Endodermal cell (in vitro differentiated cells): Measurements from ENCODE around the gene PPARG. TPM values are rescaled to one million over a fixed set of nuclear protein-coding genes. Genes with fewer than 3 reads are reported as not detected.

Source experiments
- DNase-seq: peaks from one replicate; pipeline ENCODE4 v3.0.0-alpha.2; 2017
- H3K27ac ChIP-seq: 2 replicates; pipeline ENCODE4 v1.5.1; 2013; ENCODE audit warnings: mild to moderate bottlenecking, low read depth, low read length, moderate library complexity
- H3K27me3 ChIP-seq: 2 replicates; pipeline ENCODE4 v1.6.1; 2013; ENCODE audit warnings: mild to moderate bottlenecking, low read length, moderate library complexity; ENCODE audit not compliant: insufficient read depth, control insufficient read depth, poor library complexity, severe bottlenecking
- H3K36me3 ChIP-seq: 2 replicates; pipeline ENCODE4 v1.7.0; 2013; ENCODE audit warnings: mild to moderate bottlenecking, low read length, moderate library complexity; ENCODE audit not compliant: control insufficient read depth, insufficient read depth
- H3K4me1 ChIP-seq: one replicate; pipeline ENCODE4 v1.7.0; 2013; ENCODE audit warnings: low read length; ENCODE audit not compliant: control insufficient read depth, insufficient read depth
- H3K4me3 ChIP-seq: 2 replicates; pipeline ENCODE4 v1.5.1; 2013; ENCODE audit warnings: mild to moderate bottlenecking, low read length, moderate library complexity
- H3K9ac ChIP-seq: 2 replicates; pipeline ENCODE4 v1.6.1; 2013; ENCODE audit warnings: mild to moderate bottlenecking, low read length, moderate library complexity; ENCODE audit not compliant: poor library complexity, severe bottlenecking; ENCODE audit errors: extremely low read depth
- H3K9me3 ChIP-seq: 2 replicates; pipeline ENCODE4 v1.6.1; 2013; ENCODE audit warnings: mild to moderate bottlenecking, low read length, moderate library complexity; ENCODE audit not compliant: control insufficient read depth
- H3K27ac Mint-ChIP-seq: 2 replicates; pipeline ENCODE4 v1.8.0; 2020; ENCODE audit warnings: mixed read lengths
- H3K27me3 Mint-ChIP-seq: 2 replicates; pipeline ENCODE4 v1.8.0; 2021; ENCODE audit warnings: mild to moderate bottlenecking, mixed read lengths; ENCODE audit not compliant: insufficient read depth
- H3K36me3 Mint-ChIP-seq: 2 replicates; pipeline ENCODE4 v1.8.0; 2020; ENCODE audit warnings: low read depth, mixed read lengths
- H3K4me1 Mint-ChIP-seq: 2 replicates; pipeline ENCODE4 v1.8.0; 2020; ENCODE audit warnings: mixed read lengths
- H3K4me3 Mint-ChIP-seq: 2 replicates; pipeline ENCODE4 v1.8.0; 2020; ENCODE audit warnings: mild to moderate bottlenecking, moderate library complexity, mixed read lengths
- H3K9me3 Mint-ChIP-seq: 2 replicates; pipeline ENCODE4 v1.8.0; 2020; ENCODE audit warnings: mild to moderate bottlenecking, mixed read lengths
- WGBS, 2 experiments: methylation state at CpG; one replicate each; pipeline versions ENCODE4 v1.1.5 to v1.1.7; 2013; ENCODE audit warnings: missing lambda C conversion rate in 2 of 2, mixed read lengths in 1 of 2; ENCODE audit not compliant: insufficient coverage in 1 of 2, insufficient read length in 1 of 2; 5-methylcytosine and 5-hydroxymethylcytosine counted together
- total RNA-seq, 2 donors: library from RNA; stranded (reverse); fragmentation: NEBNext Ultra II Directional in 1 of 2; extraction: Animal tissue kit (Norgen Biotek cat#: 25700) in 1 of 2; gene quantifications; 2 replicates in 1 of 2; 3 replicates in 1 of 2; pipeline ENCODE4 v1.2.1, GENCODE V29; 2021
- TF ChIP-seq, protein P1 (sequence below): fragments of 200-600 bp; sonication (generic); conservative IDR thresholded peaks from 2 replicates; pipeline ENCODE4 v1.5.0; 2021; ENCODE audit warnings: antibody characterized with exemption, mild to moderate bottlenecking

PPARG gene
- total RNA-seq, 2 donors from 2014 or later, result 3.8 to 4.5 TPM

DNA sequence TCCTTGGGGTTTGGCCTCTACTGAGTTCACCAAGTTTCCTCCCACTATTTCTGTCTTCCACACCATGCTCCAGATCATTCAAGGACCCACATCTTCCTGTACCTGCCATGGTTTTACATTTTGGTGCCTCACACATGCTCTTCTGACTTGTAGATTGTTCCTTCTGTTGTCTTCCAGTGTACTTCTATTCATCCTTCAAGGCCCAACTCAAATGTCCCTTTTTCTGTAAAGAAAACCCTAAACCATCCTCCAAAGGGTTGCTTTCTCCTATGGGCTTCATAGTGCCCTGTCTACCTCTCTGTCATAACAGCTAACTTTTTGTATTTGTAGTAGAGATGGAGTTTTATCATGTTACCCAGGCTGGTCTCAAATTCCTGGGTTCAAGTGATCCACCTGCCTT lies 175.3 kb downstream of the PPARG start:
- H3K4me3 Mint-ChIP-seq, result no peak overlapping the region
- no peak for DNase-seq
- TF ChIP-seq, protein P1, sequence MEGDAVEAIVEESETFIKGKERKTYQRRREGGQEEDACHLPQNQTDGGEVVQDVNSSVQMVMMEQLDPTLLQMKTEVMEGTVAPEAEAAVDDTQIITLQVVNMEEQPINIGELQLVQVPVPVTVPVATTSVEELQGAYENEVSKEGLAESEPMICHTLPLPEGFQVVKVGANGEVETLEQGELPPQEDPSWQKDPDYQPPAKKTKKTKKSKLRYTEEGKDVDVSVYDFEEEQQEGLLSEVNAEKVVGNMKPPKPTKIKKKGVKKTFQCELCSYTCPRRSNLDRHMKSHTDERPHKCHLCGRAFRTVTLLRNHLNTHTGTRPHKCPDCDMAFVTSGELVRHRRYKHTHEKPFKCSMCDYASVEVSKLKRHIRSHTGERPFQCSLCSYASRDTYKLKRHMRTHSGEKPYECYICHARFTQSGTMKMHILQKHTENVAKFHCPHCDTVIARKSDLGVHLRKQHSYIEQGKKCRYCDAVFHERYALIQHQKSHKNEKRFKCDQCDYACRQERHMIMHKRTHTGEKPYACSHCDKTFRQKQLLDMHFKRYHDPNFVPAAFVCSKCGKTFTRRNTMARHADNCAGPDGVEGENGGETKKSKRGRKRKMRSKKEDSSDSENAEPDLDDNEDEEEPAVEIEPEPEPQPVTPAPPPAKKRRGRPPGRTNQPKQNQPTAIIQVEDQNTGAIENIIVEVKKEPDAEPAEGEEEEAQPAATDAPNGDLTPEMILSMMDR, result no peak
- H3K27ac Mint-ChIP-seq, result no peak overlapping the region
- H3K4me3 ChIP-seq, result no peak overlapping the region
- H3K27me3 ChIP-seq, result peaks cover 12% of the 10 kb centered on the region
- no peak overlapping the region for H3K9ac ChIP-seq
- no peak overlapping the region for H3K27ac ChIP-seq
- no peaks in the 10 kb centered on the region for H3K36me3 ChIP-seq
- H3K4me1 ChIP-seq, result no peaks in the 10 kb centered on the region
- peaks cover 10% of the 10 kb centered on the region for H3K4me1 Mint-ChIP-seq
- H3K36me3 Mint-ChIP-seq, result no peaks in the 10 kb centered on the region
- no peaks in the 10 kb centered on the region for H3K9me3 ChIP-seq
- H3K27me3 Mint-ChIP-seq, result peaks cover 8% of the 10 kb centered on the region
- no peaks in the 10 kb centered on the region for H3K9me3 Mint-ChIP-seq

DNA sequence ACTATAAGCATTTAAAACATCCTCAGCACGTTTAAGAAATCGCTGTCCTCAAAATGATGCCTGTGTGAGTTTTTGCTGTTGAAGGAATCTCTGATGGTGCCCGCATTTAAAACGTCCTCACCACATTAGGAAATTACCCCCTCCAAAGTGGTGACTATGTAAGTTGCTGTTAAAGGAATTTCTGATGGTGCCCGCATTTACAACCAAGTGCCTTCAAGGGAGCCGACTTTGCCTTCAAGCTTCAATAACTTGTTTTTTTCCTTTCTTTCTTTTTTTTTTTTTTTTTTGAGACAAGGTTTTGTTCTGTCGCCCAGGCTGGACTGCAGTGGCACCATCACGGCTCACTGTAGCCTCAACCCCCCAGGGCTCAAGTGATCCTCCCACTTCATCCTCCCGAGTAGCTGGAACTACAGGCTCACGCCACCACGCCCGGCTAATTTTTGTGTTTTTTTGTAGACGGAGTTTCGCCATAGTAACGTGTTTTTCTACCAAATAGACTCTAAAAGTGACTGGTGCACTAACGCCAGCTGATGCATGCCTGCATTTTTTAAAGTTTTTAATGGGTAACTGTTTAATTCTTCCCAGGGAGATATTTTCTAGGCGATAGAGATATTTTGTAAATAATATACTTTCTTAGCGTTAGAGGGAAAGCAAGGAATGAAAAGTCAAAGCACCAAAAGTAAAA lies 176.4 kb downstream of the PPARG start:
- H3K9me3 ChIP-seq, result no peaks in the 10 kb centered on the region
- H3K4me1 ChIP-seq, result no peaks in the 10 kb centered on the region
- H3K36me3 ChIP-seq, result no peaks in the 10 kb centered on the region
- no peak overlapping the region for H3K9ac ChIP-seq
- H3K27me3 ChIP-seq, result peaks cover under 1% of the 10 kb centered on the region
- H3K4me1 Mint-ChIP-seq, result peaks cover 10% of the 10 kb centered on the region
- H3K4me3 ChIP-seq, result no peak overlapping the region
- H3K27ac ChIP-seq, result no peak overlapping the region
- H3K4me3 Mint-ChIP-seq, result no peak overlapping the region
- WGBS, 2 experiments, result 90 to 93% methylated on average over 16 to 18 of the region's 18 CpGs
- no peak for DNase-seq
- no peaks in the 10 kb centered on the region for H3K36me3 Mint-ChIP-seq
- no peaks in the 10 kb centered on the region for H3K9me3 Mint-ChIP-seq
- H3K27me3 Mint-ChIP-seq, result peaks cover 3% of the 10 kb centered on the region
- no peak overlapping the region for H3K27ac Mint-ChIP-seq
- TF ChIP-seq, protein P1, result no peak

DNA sequence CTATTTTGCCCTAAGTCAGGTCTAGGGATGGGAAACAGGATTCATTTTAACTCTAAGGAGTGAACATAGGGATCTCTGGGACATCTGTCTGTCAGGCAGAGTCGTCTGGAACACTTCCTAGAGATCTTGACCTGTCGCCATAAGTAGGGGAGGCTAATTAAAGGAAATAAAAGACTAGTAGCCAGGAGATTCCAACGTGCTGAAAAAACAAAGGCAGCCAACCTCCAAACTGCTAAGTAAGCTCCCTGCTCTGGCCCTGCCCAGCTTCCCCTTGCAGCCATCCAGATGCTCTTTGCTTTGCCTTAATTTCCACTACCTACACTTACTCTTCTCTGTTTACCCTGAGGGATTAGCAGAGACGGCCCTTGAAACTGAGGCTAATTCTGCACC lies 177.0 kb downstream of the PPARG start:
- 62 to 67% methylated on average over 3 to 4 of the region's 4 CpGs for WGBS, 2 experiments
- Mint-ChIP-seq H3K27ac (no peak overlapping the region), H3K4me1 (peaks cover 10% of the 10 kb centered on the region), H3K4me3 (no peak overlapping the region), H3K27me3 (no peaks in the 10 kb centered on the region), H3K36me3 (no peaks in the 10 kb centered on the region), H3K9me3 (no peaks in the 10 kb centered on the region)
- Histone ChIP-seq H3K27me3 (no peaks in the 10 kb centered on the region), H3K27ac (no peak overlapping the region), H3K4me3 (no peak overlapping the region), H3K9ac (no peak overlapping the region), H3K36me3 (no peaks in the 10 kb centered on the region), H3K4me1 (no peaks in the 10 kb centered on the region), H3K9me3 (no peaks in the 10 kb centered on the region)
- no peak for DNase-seq
- TF ChIP-seq, protein P1, result no peak
